ENCODE results near the gene RXRA. TPM values are rescaled to one million over a fixed set of nuclear protein-coding genes. Genes with fewer than 3 reads are reported as not detected.
A peak's percentile ranks its signal among the peaks of the same experiment; 100 is the strongest.

Gene RXRA
- total RNA-seq, 4 donors from 2014 or later, result 53.5 to 61.5 (median 56.5) TPM

DNA sequence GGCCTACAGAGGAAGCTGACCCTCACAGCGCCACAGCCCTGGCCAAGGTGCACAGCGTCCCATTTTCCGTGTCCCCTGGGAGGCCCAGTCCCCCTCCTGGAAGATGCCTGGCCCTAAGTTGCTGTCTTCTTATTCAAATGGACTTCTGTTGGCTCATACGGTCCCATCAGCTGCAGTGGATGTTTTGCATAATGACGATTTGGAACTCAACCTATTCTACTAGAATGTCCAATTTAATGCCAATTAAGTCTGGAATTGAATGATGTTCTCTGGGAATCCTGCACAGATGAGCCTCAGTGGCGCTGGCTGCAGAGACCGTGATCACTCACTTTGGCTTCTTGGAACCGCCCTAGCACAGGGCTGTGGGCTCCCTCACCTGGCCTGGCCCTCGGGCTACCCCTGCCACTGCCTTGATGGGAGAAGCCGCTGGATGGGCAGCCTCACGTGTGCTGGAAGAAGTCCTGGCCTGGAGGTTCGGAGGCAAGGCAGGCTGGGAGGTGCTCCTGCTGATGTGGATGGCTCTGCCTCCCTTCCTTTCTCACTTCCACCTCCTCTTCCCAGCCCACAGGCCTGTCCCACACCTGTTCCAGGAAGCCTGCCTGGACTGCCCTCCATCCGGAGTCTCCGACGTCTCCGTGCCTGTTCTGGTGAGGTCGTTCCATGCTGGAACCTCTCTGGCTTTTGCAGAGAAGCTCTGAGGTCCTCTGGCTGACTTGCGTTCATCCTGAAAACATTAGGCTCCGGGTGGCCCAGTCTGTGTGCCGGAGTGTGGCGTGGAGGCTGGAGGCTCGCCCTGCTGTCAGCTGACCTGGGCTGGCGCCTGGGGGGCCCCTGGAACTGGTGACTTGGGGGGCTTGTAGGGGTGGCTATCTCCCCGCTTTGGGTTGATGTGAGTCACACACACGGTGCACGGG, 147.1 kb downstream of the RXRA start:
- no peaks in the 10 kb centered on the region for H3K9me3 ChIP-seq
- no peak overlapping the region for H3K4me3 ChIP-seq
- WGBS, 2 donors, result 63 to 67% methylated on average over 23 to 26 of the region's 26 CpGs
- peaks cover 0 to 46% (median 23%) of the 10 kb centered on the region in 4 donors for H3K4me1 ChIP-seq
- DNase-seq (ENCODE audit: low spot score in 2 of 2), result no peak
- TF ChIP-seq POLR2A (IDR thresholded peaks at IDR 0.05), result no peak
- TF ChIP-seq, protein P1, sequence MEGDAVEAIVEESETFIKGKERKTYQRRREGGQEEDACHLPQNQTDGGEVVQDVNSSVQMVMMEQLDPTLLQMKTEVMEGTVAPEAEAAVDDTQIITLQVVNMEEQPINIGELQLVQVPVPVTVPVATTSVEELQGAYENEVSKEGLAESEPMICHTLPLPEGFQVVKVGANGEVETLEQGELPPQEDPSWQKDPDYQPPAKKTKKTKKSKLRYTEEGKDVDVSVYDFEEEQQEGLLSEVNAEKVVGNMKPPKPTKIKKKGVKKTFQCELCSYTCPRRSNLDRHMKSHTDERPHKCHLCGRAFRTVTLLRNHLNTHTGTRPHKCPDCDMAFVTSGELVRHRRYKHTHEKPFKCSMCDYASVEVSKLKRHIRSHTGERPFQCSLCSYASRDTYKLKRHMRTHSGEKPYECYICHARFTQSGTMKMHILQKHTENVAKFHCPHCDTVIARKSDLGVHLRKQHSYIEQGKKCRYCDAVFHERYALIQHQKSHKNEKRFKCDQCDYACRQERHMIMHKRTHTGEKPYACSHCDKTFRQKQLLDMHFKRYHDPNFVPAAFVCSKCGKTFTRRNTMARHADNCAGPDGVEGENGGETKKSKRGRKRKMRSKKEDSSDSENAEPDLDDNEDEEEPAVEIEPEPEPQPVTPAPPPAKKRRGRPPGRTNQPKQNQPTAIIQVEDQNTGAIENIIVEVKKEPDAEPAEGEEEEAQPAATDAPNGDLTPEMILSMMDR (IDR thresholded peaks at IDR 0.05), result no peak
- no peak for TF ChIP-seq EP300 (IDR thresholded peaks at IDR 0.05)
- H3K27ac ChIP-seq, result peak overlapping the region; percentile 30 to 84 (median 57)
- H3K36me3 ChIP-seq, result no peaks in the 10 kb centered on the region
- no peaks in the 10 kb centered on the region for H3K27me3 ChIP-seq

DNA sequence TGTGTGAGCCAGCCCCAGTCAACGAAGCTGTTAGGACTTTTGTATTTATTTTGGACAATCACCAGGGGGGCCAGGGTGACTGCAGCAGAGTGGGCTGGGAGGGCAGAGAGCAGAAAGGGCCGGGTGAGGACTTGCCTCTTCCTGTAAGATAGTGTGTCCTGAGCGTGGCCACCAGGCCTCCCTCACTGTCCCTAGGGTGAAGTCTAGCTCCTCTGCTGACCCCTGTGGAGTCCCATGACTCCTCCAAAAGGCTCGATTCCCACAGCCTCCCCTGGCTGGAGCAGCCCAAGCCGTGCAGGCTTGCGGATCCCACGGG, 147.8 kb downstream of the RXRA start:
- Histone ChIP-seq H3K9me3 (no peaks in the 10 kb centered on the region), H3K36me3 (no peaks in the 10 kb centered on the region), H3K27ac (peak overlapping the region; percentile 30 to 84 (median 57)), H3K4me3 (no peak overlapping the region), H3K4me1 (peaks cover 0 to 40% (median 21%) of the 10 kb centered on the region in 4 donors), H3K27me3 (no peaks in the 10 kb centered on the region)
- no peak for DNase-seq (ENCODE audit: low spot score in 2 of 2)
- WGBS, 2 donors, result 28 to 36% methylated on average over 4 to 6 of the region's 7 CpGs
- TF ChIP-seq, protein P1 (IDR thresholded peaks at IDR 0.05), result no peak
- TF ChIP-seq EP300 (IDR thresholded peaks at IDR 0.05) (no peak), POLR2A (IDR thresholded peaks at IDR 0.05) (no peak)

DNA sequence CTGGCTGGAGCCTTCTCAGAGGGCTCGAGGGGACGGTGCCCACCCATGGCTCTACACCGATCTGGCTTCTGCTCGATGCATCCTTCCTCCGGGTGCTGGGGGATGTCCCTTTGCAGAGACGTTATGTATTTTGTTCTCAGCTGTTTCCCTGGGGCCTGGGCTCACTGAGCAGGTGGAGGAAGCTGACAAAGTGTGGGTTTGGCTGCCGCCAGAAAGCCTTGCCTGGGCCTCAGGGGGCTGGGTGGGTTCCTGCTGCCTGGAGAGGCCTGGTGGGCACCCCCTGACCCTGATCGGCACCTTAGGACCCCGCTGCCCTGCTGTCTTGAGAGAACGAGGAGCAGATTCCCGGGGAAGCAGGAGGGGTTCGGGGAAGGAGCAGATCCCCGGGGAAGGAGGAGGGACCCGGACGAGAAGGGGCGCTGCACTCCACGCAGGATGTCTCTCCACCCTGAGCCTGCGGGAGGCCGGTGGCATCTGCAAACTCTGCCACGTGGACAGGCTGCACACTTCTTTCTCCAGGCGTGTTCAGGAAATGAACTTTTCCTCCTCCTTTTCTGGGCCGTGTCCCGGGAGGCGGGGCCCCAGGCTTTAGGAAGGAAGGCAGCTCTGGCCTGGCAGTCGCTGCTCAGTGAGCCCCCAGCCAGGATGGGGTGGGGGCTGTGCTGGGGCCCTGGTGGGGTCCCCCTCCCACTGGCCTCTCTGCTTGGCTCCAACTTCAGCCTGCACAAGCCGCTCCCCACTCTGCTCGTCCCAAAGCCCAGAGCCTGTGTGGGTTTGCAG, 148.9 kb downstream of the RXRA start:
- no peaks in the 10 kb centered on the region for H3K27me3 ChIP-seq
- H3K27ac ChIP-seq, result peak overlapping the region in 3 of 4 donors; percentile 37 to 84 (median 74)
- 16 to 19% methylated on average over 14 to 22 of the region's 27 CpGs for WGBS, 2 donors
- DNase-seq (ENCODE audit: low spot score in 2 of 2), result peak; percentile 72 to 75
- H3K4me3 ChIP-seq, result no peak overlapping the region
- no peaks in the 10 kb centered on the region for H3K9me3 ChIP-seq
- no peaks in the 10 kb centered on the region for H3K36me3 ChIP-seq
- no peak for TF ChIP-seq POLR2A (IDR thresholded peaks at IDR 0.05)
- TF ChIP-seq EP300 (IDR thresholded peaks at IDR 0.05), result peak in 1 of 2 donors; percentile 31
- TF ChIP-seq, protein P1 (IDR thresholded peaks at IDR 0.05), result peak in 4 of 5 experiments; percentile 12 to 36 (median 22)
- peaks cover 0 to 36% (median 19%) of the 10 kb centered on the region in 4 donors for H3K4me1 ChIP-seq

DNA sequence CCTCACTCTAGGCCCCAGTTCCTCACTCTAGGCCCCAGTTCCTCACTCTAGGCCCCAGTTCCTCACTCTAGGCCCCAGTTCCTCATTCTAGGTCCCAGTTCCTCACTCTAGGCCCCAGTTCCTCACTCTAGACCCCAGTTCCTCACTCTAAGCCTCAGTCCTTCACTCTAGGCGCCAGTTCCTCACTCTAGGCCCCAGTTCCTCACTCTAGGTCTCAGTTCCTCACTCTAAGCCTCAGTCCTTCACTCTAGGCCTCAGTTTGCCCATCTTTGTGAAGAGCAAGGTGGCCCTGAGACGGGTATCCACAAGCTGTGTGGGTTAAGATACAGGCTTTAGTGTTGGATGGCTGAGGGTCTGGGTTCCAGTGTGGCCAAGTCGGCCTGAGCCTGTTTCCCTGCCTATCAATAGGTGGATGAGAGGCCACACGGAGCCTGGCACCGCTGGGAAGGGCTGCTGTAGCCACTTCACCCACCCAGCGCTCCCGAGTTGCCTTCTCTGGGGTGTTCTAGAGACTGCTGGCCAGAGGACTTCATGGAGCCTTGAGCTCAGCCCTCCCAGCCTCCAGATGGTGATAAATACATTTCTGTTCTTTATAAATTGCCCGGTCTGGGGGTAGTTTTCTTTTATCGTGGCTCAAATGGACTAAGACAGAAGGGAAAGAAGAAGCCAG, 150.2 kb downstream of the RXRA start:
- WGBS, 2 donors, result 91 to 92% methylated on average over 9 of the region's 9 CpGs
- peak overlapping the region in 2 of 4 donors; percentile 74 to 84 for H3K27ac ChIP-seq

More for the DNA sequence above, 150.2 kb downstream of the RXRA start:
- Histone ChIP-seq H3K36me3 (no peaks in the 10 kb centered on the region), H3K4me3 (no peak overlapping the region), H3K27me3 (no peaks in the 10 kb centered on the region), H3K4me1 (peaks cover 0 to 36% (median 19%) of the 10 kb centered on the region in 4 donors), H3K9me3 (no peaks in the 10 kb centered on the region)
- no peak for DNase-seq (ENCODE audit: low spot score in 2 of 2)
- TF ChIP-seq EP300 (IDR thresholded peaks at IDR 0.05) (no peak), POLR2A (IDR thresholded peaks at IDR 0.05) (no peak)
- TF ChIP-seq, protein P1 (IDR thresholded peaks at IDR 0.05), result no peak

Data from tibial nerve (tissue), 4 donors.